Activated CD8-positive, alpha-beta T cell treated with anti-CD3 and anti-CD28 coated beads, Interleukin-2, amount 10 ng/mL, durations not matched to agents 7 days and 5 days (primary cell): ENCODE results near the gene FGB. TPM values are rescaled to one million over a fixed set of nuclear protein-coding genes. Genes with fewer than 3 reads are reported as not detected.
A peak's percentile ranks its signal among the peaks of the same experiment; 100 is the strongest.

Source experiments
- ATAC-seq: fragments of 150-1000 bp; cut with Tn5 transposase; one replicate; pipeline ENCODE4 v1.10.0; 2021; ENCODE audit warnings: moderate library complexity
- CTCF ChIA-PET: fragments of 350-600 bp; sonication (Branson Sonifier 250); formaldehyde crosslinking; loops from one replicate; lab custom pipeline; 2021; ENCODE audit warnings: antibody characterized with exemption; lab: Charles Lee
- POLR2A ChIA-PET: fragments of 350-600 bp; sonication (Branson Sonifier 250); formaldehyde crosslinking; loops from one replicate; lab custom pipeline; 2021; ENCODE audit warnings: antibody characterized with exemption; lab: Charles Lee
- DNase-seq: peaks from one replicate; pipeline ENCODE4 v3.0.0-alpha.2; 2020
- H3K27ac Mint-ChIP-seq: one replicate; pipeline ENCODE4 v1.8.0; 2021; ENCODE audit warnings: mild to moderate bottlenecking, mixed read lengths
- H3K27me3 Mint-ChIP-seq: one replicate; pipeline ENCODE4 v1.8.0; 2021; ENCODE audit warnings: low read depth, mixed read lengths
- H3K36me3 Mint-ChIP-seq: one replicate; pipeline ENCODE4 v1.8.0; 2021; ENCODE audit warnings: low read depth, mixed read lengths
- H3K4me1 Mint-ChIP-seq: one replicate; pipeline ENCODE4 v1.8.0; 2021; ENCODE audit warnings: low read depth, mixed read lengths
- H3K4me3 Mint-ChIP-seq: one replicate; pipeline ENCODE4 v1.8.0; 2021; ENCODE audit warnings: mild to moderate bottlenecking, mixed read lengths
- H3K9me3 Mint-ChIP-seq: one replicate; pipeline ENCODE4 v1.8.0; 2022; ENCODE audit warnings: mixed read lengths; ENCODE audit not compliant: insufficient read depth
- total RNA-seq, 2 experiments: library from RNA; stranded (reverse); gene quantifications; one replicate each; pipeline ENCODE4 v1.2.3, GENCODE V29; 2021

Gene FGB
- total RNA-seq, 2 experiments from 2014 or later: not detected

DNA sequence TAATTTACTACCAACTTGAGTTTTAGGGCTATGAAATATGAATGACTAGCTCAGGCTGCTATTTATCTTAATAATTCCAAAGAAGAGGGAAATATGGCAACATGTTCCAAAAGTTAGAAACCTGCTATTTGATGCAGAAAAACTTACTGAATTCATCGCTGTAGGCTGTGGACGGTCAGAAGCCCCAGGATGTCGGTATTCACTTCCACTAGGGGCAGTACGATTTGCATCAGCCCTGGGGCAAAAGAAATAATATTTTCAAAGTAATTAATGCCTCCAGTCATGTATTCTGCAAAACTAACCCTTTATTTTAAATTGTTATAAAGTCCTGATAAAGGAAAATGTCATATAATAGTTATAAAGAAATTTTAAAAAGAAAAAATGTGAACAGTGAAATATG is 17.1 kb upstream of the FGB start:
- Mint-ChIP-seq H3K27me3 (no peaks in the 10 kb centered on the region), H3K27ac (no peak overlapping the region), H3K4me1 (peaks cover 16% of the 10 kb centered on the region), H3K9me3 (no peaks in the 10 kb centered on the region), H3K4me3 (no peak overlapping the region), H3K36me3 (peaks cover 40% of the 10 kb centered on the region)
- ChIA-PET POLR2A (no interaction called here), CTCF (no interaction called here)
- no peak for ATAC-seq
- no peak for DNase-seq

DNA sequence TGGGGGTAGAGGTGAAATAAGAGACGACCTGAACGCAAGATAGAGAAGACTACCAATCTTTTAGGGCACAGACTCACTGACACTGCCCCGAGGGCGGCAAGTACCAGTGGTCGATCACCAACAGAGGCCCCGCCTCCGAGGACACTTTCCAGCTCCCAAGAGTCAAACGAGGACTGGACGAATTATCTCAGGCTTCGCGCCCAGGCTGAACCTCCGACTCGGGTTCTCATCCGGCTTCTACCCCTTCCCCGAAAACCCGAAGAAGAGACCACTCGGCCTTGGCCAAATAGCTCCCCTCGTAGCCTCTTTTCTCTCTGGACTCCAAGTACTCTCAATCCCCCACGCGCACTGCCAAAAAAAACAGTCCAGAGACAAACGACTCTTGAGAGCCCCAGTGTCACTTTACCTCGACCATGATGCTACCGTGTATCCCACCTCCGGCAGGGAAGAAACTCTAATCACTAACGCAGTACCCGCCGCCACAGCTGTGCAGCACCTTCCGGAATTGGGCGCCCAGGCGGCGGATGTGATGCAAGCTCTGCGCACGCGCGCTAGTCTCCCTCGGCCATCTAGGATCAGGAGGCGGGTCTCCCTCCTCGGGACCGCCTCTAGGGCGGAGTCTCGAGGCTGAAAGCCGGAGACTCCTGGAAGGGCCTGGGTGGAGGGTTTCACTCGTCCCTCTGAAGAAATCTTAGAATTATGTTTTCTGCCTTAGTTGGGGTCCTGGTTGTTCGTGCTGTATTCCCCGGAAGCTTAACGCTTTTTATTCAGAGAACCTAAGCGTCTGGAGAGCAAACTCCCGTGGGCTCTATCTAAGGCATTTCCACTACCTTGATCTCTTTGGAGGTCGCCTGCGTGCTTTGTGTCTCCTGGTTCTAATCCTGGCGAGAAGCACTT is 12.7 kb upstream of the FGB start, which contains the start of gene PLRG1:
TSS of gene PLRG1 (minus strand) at position 507 of the 897 bp plus-strand sequence. CDS start at position 415, 92 bp downstream.
- H3K36me3 Mint-ChIP-seq: peaks cover 17% of the 10 kb centered on the region

DNA sequence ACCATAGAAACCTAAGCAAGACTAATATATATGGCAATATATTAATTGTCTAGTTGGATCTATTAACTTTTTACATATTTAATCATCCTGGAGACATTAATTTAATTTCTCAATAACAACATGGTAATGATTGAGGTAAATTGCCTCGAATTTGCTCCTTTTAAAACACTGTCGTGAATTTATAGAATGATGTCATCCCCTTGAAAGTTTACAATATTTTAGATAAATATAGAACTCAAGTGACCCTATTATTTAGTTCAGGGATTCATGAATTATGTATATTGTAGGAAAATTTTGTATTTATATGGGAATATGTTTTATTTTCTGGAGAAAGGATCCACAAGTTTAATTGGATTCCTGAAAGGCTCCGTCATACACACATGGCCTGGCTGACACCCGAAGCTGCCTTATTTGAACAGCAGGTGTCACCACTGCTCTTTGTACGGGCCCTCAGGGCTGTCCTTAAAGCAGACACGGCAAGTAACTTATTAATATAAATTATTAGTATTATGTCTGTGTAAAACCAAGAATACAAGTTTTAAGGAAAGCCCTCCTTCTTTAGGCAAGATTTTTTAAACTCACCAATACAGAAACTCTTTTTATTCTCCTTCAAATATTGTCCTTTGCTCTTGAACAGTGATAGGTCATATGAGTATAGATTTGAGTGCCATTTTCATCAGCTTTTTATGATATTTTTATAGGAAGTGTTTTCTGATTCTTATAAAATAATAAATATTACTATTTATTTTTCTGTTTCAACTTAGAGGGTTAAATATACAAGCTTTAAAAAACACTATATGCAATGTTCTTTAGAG is 10.7 kb upstream of the FGB start:
- peaks cover 10% of the 10 kb centered on the region for H3K36me3 Mint-ChIP-seq
- no peaks in the 10 kb centered on the region for H3K9me3 Mint-ChIP-seq
- no peak overlapping the region for H3K27ac Mint-ChIP-seq
- ChIA-PET CTCF (interaction anchor here (1.0 to 6.9 kb wide), 10 partner anchors 11 to 907 kb away, joined by 3 to 206 read pairs (median 4); partner anchors contain the start of gene FGG), POLR2A (no interaction called here)
- ATAC-seq: peak; percentile 34
- no peaks in the 10 kb centered on the region for H3K27me3 Mint-ChIP-seq
- no peak overlapping the region for H3K4me3 Mint-ChIP-seq
- peak; percentile 76 for DNase-seq
- H3K4me1 Mint-ChIP-seq: peaks cover 23% of the 10 kb centered on the region

More for the DNA sequence above, 12.7 kb upstream of the FGB start, which contains the start of gene PLRG1:
- DNase-seq (peak; percentile 97), ATAC-seq (peak; percentile 99)
- Mint-ChIP-seq H3K27me3 (no peaks in the 10 kb centered on the region), H3K4me1 (peaks cover 23% of the 10 kb centered on the region), H3K27ac (peak within 1 kb of the TSS; percentile 97), H3K4me3 (peak within 1 kb of the TSS; percentile 98), H3K9me3 (no peaks in the 10 kb centered on the region)
- ChIA-PET POLR2A (interaction anchor here (0.6 to 2.6 kb wide), 6 partner anchors 9 to 68 kb away, joined by 3 to 8 read pairs (median 4); no protein-coding TSS in a partner anchor), CTCF (interaction anchor here (0.8 to 6.9 kb wide), 11 partner anchors 9 to 822 kb away, joined by 3 to 206 read pairs (median 5); partner anchors contain the start of gene FGG)

DNA sequence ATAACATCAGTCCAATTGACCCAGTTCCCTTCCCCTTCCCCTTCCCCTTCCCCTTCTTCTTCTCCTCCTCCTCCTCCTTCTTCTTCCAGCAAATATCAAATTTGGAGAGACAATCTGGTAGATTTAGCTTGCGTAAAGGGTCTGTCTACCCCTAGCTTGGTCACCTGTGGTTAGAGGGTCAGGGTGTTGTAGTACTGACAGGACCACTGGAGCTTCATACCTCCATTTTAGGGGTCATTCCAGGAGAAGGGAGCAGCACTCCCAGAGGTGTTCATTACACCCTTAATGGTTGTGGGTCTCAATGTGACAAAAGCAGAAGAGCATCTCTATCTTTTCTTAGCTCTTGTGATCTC is 3.7 kb upstream of the FGB start:
- Mint-ChIP-seq H3K27me3 (peaks cover 7% of the 10 kb centered on the region), H3K27ac (no peak overlapping the region), H3K9me3 (no peaks in the 10 kb centered on the region), H3K4me3 (no peak overlapping the region), H3K4me1 (peaks cover 3% of the 10 kb centered on the region), H3K36me3 (no peaks in the 10 kb centered on the region)
- ATAC-seq (no peak), DNase-seq (no peak)
- ChIA-PET POLR2A (interaction anchor here (1.0 to 1.4 kb wide), 2 partner anchors 9 to 60 kb away, joined by 3 to 5 read pairs; partner anchors contain the start of gene PLRG1), CTCF (interaction anchor here (0.6 to 6.0 kb wide), 14 partner anchors 9 to 73 kb away, joined by 3 to 160 read pairs (median 4); partner anchors contain the start of genes FGG and PLRG1)

DNA sequence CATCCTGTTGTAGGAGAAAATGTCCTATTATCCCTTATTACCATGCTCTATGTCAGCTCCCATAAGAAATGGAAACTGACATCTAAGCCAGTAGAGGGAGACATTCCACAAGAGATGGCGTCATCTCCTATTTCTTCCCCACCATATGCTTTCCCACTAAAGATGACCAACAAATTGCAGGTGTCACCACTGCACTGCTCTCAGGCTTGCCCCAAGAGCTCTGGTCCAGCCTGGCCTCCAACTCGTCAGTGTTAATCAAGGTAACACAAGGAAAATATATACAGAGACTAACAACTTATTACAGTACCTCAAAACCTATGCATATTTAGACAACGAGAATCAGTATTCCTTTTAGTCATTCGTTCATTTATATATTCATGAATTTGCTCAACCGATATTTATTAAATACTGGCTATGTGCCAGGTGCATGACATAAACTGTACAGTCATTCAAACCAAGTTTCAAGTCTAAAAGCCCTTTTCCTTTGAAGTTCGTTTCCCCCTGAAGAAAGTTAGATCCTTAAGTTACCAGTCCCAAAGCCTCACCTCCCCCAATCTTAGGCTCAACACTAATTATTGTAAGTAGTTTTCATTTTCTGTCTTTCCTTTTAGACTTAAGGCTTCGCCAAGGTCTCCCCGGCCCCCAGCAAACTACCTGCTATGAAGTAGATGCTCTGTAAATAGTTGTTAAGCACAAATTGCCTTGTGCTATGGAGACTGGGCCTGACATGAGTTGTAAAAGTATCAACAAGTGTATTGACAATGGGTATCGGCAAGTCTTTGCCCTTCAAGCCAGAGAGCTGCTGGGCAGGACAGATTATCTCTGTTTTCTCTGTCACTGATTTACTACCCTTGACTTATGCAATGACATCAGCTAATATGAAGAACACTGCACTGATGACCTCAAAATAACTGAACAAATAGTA is 3.1 kb upstream of the FGB start:
- Mint-ChIP-seq H3K27me3 (peaks cover 7% of the 10 kb centered on the region), H3K9me3 (no peaks in the 10 kb centered on the region), H3K4me1 (peaks cover 3% of the 10 kb centered on the region), H3K36me3 (no peaks in the 10 kb centered on the region), H3K4me3 (no peak overlapping the region), H3K27ac (no peak overlapping the region)
- CTCF ChIA-PET: interaction anchor here (0.6 to 6.0 kb wide), 14 partner anchors 8 to 73 kb away, joined by 3 to 160 read pairs (median 4); partner anchors contain the start of genes FGG and PLRG1
- POLR2A ChIA-PET: interaction anchor here (1.0 to 1.4 kb wide), 2 partner anchors 10 to 59 kb away, joined by 3 to 5 read pairs; partner anchors contain the start of gene PLRG1
- ATAC-seq (no peak), DNase-seq (no peak)

DNA sequence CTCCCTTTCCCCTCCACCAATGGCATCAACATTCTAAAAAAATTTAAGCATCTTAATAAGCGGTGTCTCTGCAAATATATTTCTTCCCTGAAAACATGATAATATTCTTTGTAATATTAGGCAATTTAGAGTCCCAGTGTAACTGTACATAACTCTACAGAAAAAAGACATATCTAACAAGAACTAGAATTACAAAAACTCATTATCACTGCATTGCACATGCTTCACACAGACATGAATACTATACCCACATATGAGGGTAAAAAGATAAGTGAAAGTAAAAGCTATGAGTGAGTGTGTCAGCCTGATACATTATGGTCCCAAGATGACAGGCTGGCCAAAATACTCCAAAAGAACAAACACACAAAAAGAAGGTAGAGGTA is 2.4 kb upstream of the FGB start:
- DNase-seq: no peak
- H3K36me3 Mint-ChIP-seq: no peaks in the 10 kb centered on the region
- ChIA-PET CTCF (interaction anchor here (1.7 to 6.0 kb wide), 3 partner anchors 11 to 59 kb away, joined by 5 to 160 read pairs (median 49); partner anchors contain the start of genes FGG and PLRG1), POLR2A (no interaction called here)
- H3K9me3 Mint-ChIP-seq: no peaks in the 10 kb centered on the region
- H3K27me3 Mint-ChIP-seq: peaks cover 7% of the 10 kb centered on the region
- no peak overlapping the region for H3K27ac Mint-ChIP-seq
- no peak for ATAC-seq
- no peak overlapping the region for H3K4me3 Mint-ChIP-seq
- H3K4me1 Mint-ChIP-seq: peaks cover 3% of the 10 kb centered on the region

DNA sequence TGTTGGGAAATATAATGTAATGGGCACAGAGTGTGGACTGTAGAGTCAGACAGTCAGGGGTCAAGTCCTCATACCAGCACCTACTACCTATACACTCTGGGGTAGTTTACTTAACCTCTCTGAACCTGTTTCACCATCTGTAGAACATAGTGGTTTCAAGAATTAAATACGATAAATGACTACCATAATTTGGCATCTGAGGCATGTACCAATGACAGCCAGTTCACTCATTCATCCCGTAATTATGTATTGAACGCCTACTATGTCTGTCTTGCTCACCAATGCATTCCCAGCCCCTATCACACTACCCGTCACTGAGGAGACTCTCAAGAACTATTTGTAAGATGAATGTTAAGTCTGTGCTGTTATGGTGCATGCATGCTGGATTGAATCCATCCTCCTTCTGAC is 2.0 kb upstream of the FGB start:
- Mint-ChIP-seq H3K4me3 (no peak overlapping the region), H3K4me1 (peaks cover 3% of the 10 kb centered on the region), H3K27me3 (peaks cover 7% of the 10 kb centered on the region), H3K36me3 (no peaks in the 10 kb centered on the region), H3K27ac (no peak overlapping the region), H3K9me3 (no peaks in the 10 kb centered on the region)
- ATAC-seq (no peak), DNase-seq (no peak)
- ChIA-PET POLR2A (no interaction called here), CTCF (interaction anchor here (3.3 to 6.0 kb wide), 2 partner anchors 12 to 59 kb away, joined by 49 to 160 read pairs; partner anchors contain the start of genes FGG and PLRG1)

DNA sequence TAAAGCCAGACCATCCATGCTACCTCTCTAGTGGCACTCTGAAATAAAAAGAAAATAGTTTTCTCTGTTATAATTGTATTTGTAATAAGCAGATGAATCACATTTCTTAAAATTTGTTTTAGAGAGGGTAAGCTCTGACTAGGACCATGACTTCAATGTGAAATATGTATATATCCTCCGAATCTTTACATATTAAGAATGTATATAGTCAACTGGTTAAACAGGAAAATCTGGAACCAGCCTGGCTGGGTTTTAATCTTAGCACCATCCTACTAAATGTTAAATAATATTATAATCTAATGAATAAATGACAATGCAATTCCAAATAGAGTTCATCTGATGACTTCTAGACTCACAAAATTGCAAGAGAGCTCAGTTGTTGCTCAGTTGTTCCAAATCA is 1.5 kb downstream of the FGB start:
- Mint-ChIP-seq H3K9me3 (no peaks in the 10 kb centered on the region), H3K27me3 (peaks cover 9% of the 10 kb centered on the region), H3K27ac (no peak overlapping the region), H3K4me3 (no peak overlapping the region), H3K36me3 (no peaks in the 10 kb centered on the region), H3K4me1 (peaks cover 3% of the 10 kb centered on the region)
- ATAC-seq (no peak), DNase-seq (no peak)
- POLR2A ChIA-PET: no interaction called here
- CTCF ChIA-PET: interaction anchor here (2.5 kb wide), 1 partner anchor 55 kb away, joined by 8 read pairs; no protein-coding TSS in a partner anchor

DNA sequence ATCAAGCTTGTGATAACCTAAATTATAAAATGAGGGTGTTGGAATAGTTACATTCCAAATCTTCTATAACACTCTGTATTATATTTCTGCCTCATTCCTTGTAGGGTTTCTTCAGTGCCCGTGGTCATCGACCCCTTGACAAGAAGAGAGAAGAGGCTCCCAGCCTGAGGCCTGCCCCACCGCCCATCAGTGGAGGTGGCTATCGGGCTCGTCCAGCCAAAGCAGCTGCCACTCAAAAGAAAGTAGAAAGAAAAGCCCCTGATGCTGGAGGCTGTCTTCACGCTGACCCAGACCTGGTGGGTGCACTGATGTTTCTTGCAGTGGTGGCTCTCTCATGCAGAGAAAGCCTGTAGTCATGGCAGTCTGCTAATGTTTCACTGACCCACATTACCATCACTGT is 2.9 kb downstream of the FGB start:
- POLR2A ChIA-PET: no interaction called here
- CTCF ChIA-PET: interaction anchor here (2.5 kb wide), 1 partner anchor 53 kb away, joined by 8 read pairs; no protein-coding TSS in a partner anchor
- DNase-seq: no peak

DNA sequence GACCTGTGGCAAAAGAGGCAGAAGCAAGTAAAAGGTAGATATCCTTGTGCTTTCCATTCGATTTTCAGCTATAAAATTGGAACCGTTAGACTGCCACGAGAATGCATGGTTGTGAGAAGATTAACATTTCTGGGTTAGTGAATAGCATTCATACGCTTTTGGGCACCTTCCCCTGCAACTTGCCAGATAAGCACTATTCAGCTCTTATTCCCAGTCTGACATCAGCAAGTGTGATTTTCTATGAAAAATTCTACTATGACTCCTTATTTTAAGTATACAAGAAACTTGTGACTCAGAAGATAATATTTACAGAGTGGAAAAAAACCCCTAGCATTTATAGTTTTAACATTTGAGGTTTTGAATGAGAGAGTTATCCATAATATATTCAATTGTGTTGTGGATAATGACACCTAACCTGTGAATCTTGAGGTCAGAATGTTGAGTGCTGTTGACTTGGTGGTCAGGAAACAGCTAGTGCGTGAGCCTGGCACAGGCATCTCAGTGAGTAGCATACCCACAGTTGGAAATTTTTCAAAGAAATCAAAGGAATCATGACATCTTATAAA is 3.9 kb downstream of the FGB start:
- ChIA-PET POLR2A (no interaction called here), CTCF (interaction anchor here (2.5 kb wide), 1 partner anchor 52 kb away, joined by 8 read pairs; no protein-coding TSS in a partner anchor)
- H3K4me3 Mint-ChIP-seq: no peak overlapping the region
- DNase-seq: no peak
- no peaks in the 10 kb centered on the region for H3K36me3 Mint-ChIP-seq
- H3K9me3 Mint-ChIP-seq: no peaks in the 10 kb centered on the region
- no peak overlapping the region for H3K27ac Mint-ChIP-seq
- no peak for ATAC-seq
- peaks cover 7% of the 10 kb centered on the region for H3K27me3 Mint-ChIP-seq
- no peaks in the 10 kb centered on the region for H3K4me1 Mint-ChIP-seq

More for the DNA sequence above, 2.9 kb downstream of the FGB start:
- no peak overlapping the region for H3K4me3 Mint-ChIP-seq
- H3K27ac Mint-ChIP-seq: no peak overlapping the region
- H3K9me3 Mint-ChIP-seq: no peaks in the 10 kb centered on the region
- no peaks in the 10 kb centered on the region for H3K36me3 Mint-ChIP-seq
- no peak for ATAC-seq
- H3K4me1 Mint-ChIP-seq: no peaks in the 10 kb centered on the region
- H3K27me3 Mint-ChIP-seq: peaks cover 9% of the 10 kb centered on the region
